PC-3 (cell line): ENCODE data around the gene HMGB4. TPM values are rescaled to one million over a fixed set of nuclear protein-coding genes. Genes with fewer than 3 reads are reported as not detected.

ENCODE experiments used
- ATAC-seq: fragments of 200-7000 bp; cut with Tn5 transposase; 2 replicates; pipeline ENCODE4 v1.9.1; 2020; ENCODE audit warnings: mild to moderate bottlenecking, moderate library complexity
- BruUV-seq: library from RNA; stranded (reverse); fragments of 400-500 nt; replicated peaks from 2 replicates; lab custom pipeline; 2021; lab: Mats Ljungman, UMichigan
- CTCF ChIA-PET: fragments of 300-600 bp; sonication (Branson Sonifier 250); formaldehyde crosslinking; loops from one replicate; lab custom pipeline; 2022; ENCODE audit warnings: antibody characterized with exemption; lab: Charles Lee
- POLR2A ChIA-PET: fragments of 300-600 bp; sonication (Branson Sonifier 250); formaldehyde crosslinking; loops from one replicate; lab custom pipeline; 2022; ENCODE audit warnings: antibody characterized with exemption; ENCODE audit not compliant: unreplicated experiment; lab: Charles Lee
- DNase-seq: peaks from one replicate; pipeline ENCODE4 v3.0.0-alpha.2; 2015
- H2AFZ ChIP-seq: fragments of 300-600 bp; sonication (generic); 2 replicates; pipeline ENCODE4 v1.6.0; 2016; ENCODE audit warnings: antibody characterized with exemption, low read length
- H3F3A ChIP-seq: fragments of 300-600 bp; sonication (generic); one replicate; pipeline ENCODE4 v1.6.0; 2017; ENCODE audit warnings: antibody characterized with exemption, low read length, control low read depth, mild to moderate bottlenecking; ENCODE audit not compliant: unreplicated experiment
- H3K27ac ChIP-seq: fragments of 300-600 bp; sonication (generic); 2 replicates; pipeline ENCODE4 v1.5.1; 2016; ENCODE audit warnings: mild to moderate bottlenecking, low read length
- H3K27me3 ChIP-seq: fragments of 300-600 bp; sonication (generic); 2 replicates; pipeline ENCODE4 v1.6.1; 2016; ENCODE audit warnings: low read length, mixed read lengths
- H3K36me3 ChIP-seq: fragments of 300-600 bp; sonication (generic); 2 replicates; pipeline ENCODE4 v1.6.1; 2016; ENCODE audit warnings: low read depth, mixed run types, low read length, mixed read lengths
- H3K4me1 ChIP-seq: fragments of 300-600 bp; sonication (generic); 2 replicates; pipeline ENCODE4 v1.5.1; 2016; ENCODE audit warnings: low read length; ENCODE audit not compliant: insufficient read depth
- H3K4me2 ChIP-seq: fragments of 300-600 bp; sonication (generic); 2 replicates; pipeline ENCODE4 v1.6.0; 2016; ENCODE audit warnings: low read length
- H3K4me3 ChIP-seq: fragments of 300-600 bp; sonication (generic); 2 replicates; pipeline ENCODE4 v1.5.1; 2016; ENCODE audit warnings: mild to moderate bottlenecking, low read length, mixed read lengths
- H3K79me2 ChIP-seq: fragments of 300-600 bp; sonication (generic); 2 replicates; pipeline ENCODE4 v1.6.1; 2017; ENCODE audit warnings: low read length, mixed read lengths
- H3K9ac ChIP-seq: fragments of 300-600 bp; sonication (generic); 2 replicates; pipeline ENCODE4 v1.6.0; 2016; ENCODE audit warnings: mild to moderate bottlenecking, low read length
- H3K9me2 ChIP-seq: fragments of 300-600 bp; sonication (generic); replicated peaks from 2 replicates; pipeline ENCODE4 v1.6.1; 2016; ENCODE audit warnings: mixed run types, low read length, mixed read lengths
- H3K9me3 ChIP-seq: fragments of 300-600 bp; sonication (generic); 2 replicates; pipeline ENCODE4 v1.6.1; 2016; ENCODE audit warnings: low read length, mixed read lengths
- H4K20me1 ChIP-seq: fragments of 300-600 bp; sonication (generic); 2 replicates; pipeline ENCODE4 v1.6.1; 2016; ENCODE audit warnings: low read length, mixed read lengths
- CTCF ChIP-seq: fragments of 300-600 bp; sonication (generic); conservative IDR thresholded peaks from 2 replicates; pipeline ENCODE4 v1.5.1; 2017; ENCODE audit warnings: antibody characterized with exemption, low read depth, mild to moderate bottlenecking, low read length
- EZH2 ChIP-seq: fragments of 300-600 bp; sonication (generic); IDR thresholded peaks from one replicate; pipeline ENCODE4 v1.6.1; 2017; ENCODE audit warnings: antibody characterized with exemption, mild to moderate bottlenecking, low read length; ENCODE audit not compliant: unreplicated experiment
- EZH2phosphoT487 ChIP-seq: fragments of 300-600 bp; sonication (generic); IDR thresholded peaks from 2 replicates; pipeline ENCODE4 v1.6.1; 2018; ENCODE audit warnings: mild to moderate bottlenecking, antibody characterized with exemption, low read length, borderline replicate concordance
- intact Hi-C: fragments of 100-400 bp; cut with micrococcal nuclease; formaldehyde crosslinking; loops from 2 replicates; pipeline ENCODE4 v1.9.0; 2023
- total RNA-seq: library from RNA; depleted of rRNA; stranded (reverse); fragments of >200 nt; gene quantifications from 2 replicates; pipeline ENCODE4 v1.2.3, GENCODE V29; 2014

Gene HMGB4
- total RNA-seq, 1 experiment from 2014 or later, result not detected

- no peaks in the 10 kb centered on the region for H3K9me3 ChIP-seq
- no peak overlapping the region for H3K9ac ChIP-seq
- no peaks in the 10 kb centered on the region for H3K36me3 ChIP-seq
- no peak overlapping the region for H2AFZ ChIP-seq
- TF ChIP-seq EZH2 (no peak), EZH2phosphoT487 (no peak), CTCF (no peak)
- no peak overlapping the region for H3K4me2 ChIP-seq
- no TSS peak for BruUV-seq
- no peak for DNase-seq
- ChIA-PET POLR2A (no interaction called here), CTCF (no interaction called here)
- H3K27me3 ChIP-seq, result peaks cover 5% of the 10 kb centered on the region; the same call in 1 of the 2 replicates
- H3K79me2 ChIP-seq, result no peaks in the 10 kb centered on the region
- no peak overlapping the region for H3K27ac ChIP-seq
- no peak for ATAC-seq
- intact Hi-C loops, result no loop called here
- H4K20me1 ChIP-seq, result no peaks in the 10 kb centered on the region
- H3K4me1 ChIP-seq, result no peaks in the 10 kb centered on the region
- H3K4me3 ChIP-seq, result no peak overlapping the region
- no peaks in the 10 kb centered on the region for H3K9me2 ChIP-seq
- H3F3A ChIP-seq, result no peaks in the 10 kb centered on the region
Observed at GRCh38 chr1:33818071-33818470, 45.8 kb upstream of the HMGB4 start.

GRCh38 chr1:33819290-33819912 is 44.5 kb upstream of the HMGB4 start:
- Histone ChIP-seq H3K36me3 (no peaks in the 10 kb centered on the region), H3K4me2 (no peak overlapping the region), H3K27me3 (peaks cover 5% of the 10 kb centered on the region; the same call in 1 of the 2 replicates), H3K9ac (no peak overlapping the region), H3K9me3 (no peaks in the 10 kb centered on the region), H4K20me1 (no peaks in the 10 kb centered on the region), H3K27ac (no peak overlapping the region), H3K4me3 (no peak overlapping the region), H3F3A (no peaks in the 10 kb centered on the region), H2AFZ (no peak overlapping the region), H3K79me2 (no peaks in the 10 kb centered on the region), H3K9me2 (no peaks in the 10 kb centered on the region), H3K4me1 (no peaks in the 10 kb centered on the region)
- no TSS peak for BruUV-seq
- CTCF ChIA-PET, result no interaction called here
- no peak for TF ChIP-seq EZH2
- TF ChIP-seq CTCF, result no peak
- TF ChIP-seq EZH2phosphoT487, result no peak
- POLR2A ChIA-PET, result no interaction called here
- DNase-seq (no peak), ATAC-seq (no peak)
- intact Hi-C loops, result no loop called here

GRCh38 chr1:33819913-33820311 is 44.0 kb upstream of the HMGB4 start:
- H3F3A ChIP-seq, result no peaks in the 10 kb centered on the region
- H3K4me3 ChIP-seq, result no peak overlapping the region
- ChIA-PET POLR2A (no interaction called here), CTCF (no interaction called here)
- no peaks in the 10 kb centered on the region for H4K20me1 ChIP-seq
- intact Hi-C loops, result loop anchor here (10.0 kb wide), 1 partner anchor 755 kb away; no protein-coding TSS in a partner anchor
- peaks cover 5% of the 10 kb centered on the region; the same call in 1 of the 2 replicates for H3K27me3 ChIP-seq
- no peaks in the 10 kb centered on the region for H3K4me1 ChIP-seq
- BruUV-seq, result no TSS peak
- TF ChIP-seq EZH2 (no peak), CTCF (no peak), EZH2phosphoT487 (no peak)
- no peaks in the 10 kb centered on the region for H3K9me3 ChIP-seq
- DNase-seq, result no peak
- no peaks in the 10 kb centered on the region for H3K79me2 ChIP-seq
- no peak overlapping the region for H3K27ac ChIP-seq
- no peak overlapping the region for H3K9ac ChIP-seq
- no peaks in the 10 kb centered on the region for H3K9me2 ChIP-seq
- no peak for ATAC-seq
- H2AFZ ChIP-seq, result no peak overlapping the region
- H3K4me2 ChIP-seq, result no peak overlapping the region
- H3K36me3 ChIP-seq, result no peaks in the 10 kb centered on the region
